Glutamatergic neuron (in vitro differentiated cells): ENCODE measurements around the gene BAG5. TPM values are rescaled to one million over a fixed set of nuclear protein-coding genes. Genes with fewer than 3 reads are reported as not detected.

Source experiments
- DNase-seq: peaks from one replicate; pipeline ENCODE4 v3.0.0; 2022
- H3K27ac Mint-ChIP-seq: one replicate; pipeline ENCODE4 v1.8.0; 2020; ENCODE audit warnings: mild to moderate bottlenecking, mixed read lengths, inconsistent platforms; ENCODE audit not compliant: unreplicated experiment
- H3K27me3 Mint-ChIP-seq: one replicate; pipeline ENCODE4 v1.8.0; 2020; ENCODE audit warnings: mild to moderate bottlenecking, moderate library complexity, mixed read lengths, inconsistent platforms; ENCODE audit not compliant: unreplicated experiment
- H3K36me3 Mint-ChIP-seq: one replicate; pipeline ENCODE4 v1.8.0; 2020; ENCODE audit warnings: mild to moderate bottlenecking, mixed read lengths, inconsistent platforms; ENCODE audit not compliant: unreplicated experiment
- H3K4me1 Mint-ChIP-seq: one replicate; pipeline ENCODE4 v1.8.0; 2020; ENCODE audit warnings: mild to moderate bottlenecking, low read depth, mixed read lengths, inconsistent platforms; ENCODE audit not compliant: unreplicated experiment
- H3K4me3 Mint-ChIP-seq: one replicate; pipeline ENCODE4 v1.8.0; 2020; ENCODE audit warnings: mild to moderate bottlenecking, mixed read lengths, inconsistent platforms; ENCODE audit not compliant: unreplicated experiment
- H3K9me3 Mint-ChIP-seq: one replicate; pipeline ENCODE4 v1.8.0; 2020; ENCODE audit warnings: mild to moderate bottlenecking, moderate library complexity, mixed read lengths, inconsistent platforms; ENCODE audit not compliant: unreplicated experiment
- total RNA-seq: library from RNA; stranded (reverse); fragmentation: NEBNext Ultra II Directional; extraction: Animal tissue kit (Norgen Biotek cat#: 25700); gene quantifications from one replicate; pipeline ENCODE4 v1.2.1, GENCODE V29; 2021; ENCODE audit not compliant: unreplicated experiment
- TF ChIP-seq, protein P1 (sequence below): fragments of 200-600 bp; sonication (generic); IDR thresholded peaks from one replicate; pipeline ENCODE4 v1.5.0; 2021; ENCODE audit not compliant: partially characterized antibody, unreplicated experiment

The BAG5 gene
- total RNA-seq, 1 donor from 2014 or later, result 34.4 TPM

DNA sequence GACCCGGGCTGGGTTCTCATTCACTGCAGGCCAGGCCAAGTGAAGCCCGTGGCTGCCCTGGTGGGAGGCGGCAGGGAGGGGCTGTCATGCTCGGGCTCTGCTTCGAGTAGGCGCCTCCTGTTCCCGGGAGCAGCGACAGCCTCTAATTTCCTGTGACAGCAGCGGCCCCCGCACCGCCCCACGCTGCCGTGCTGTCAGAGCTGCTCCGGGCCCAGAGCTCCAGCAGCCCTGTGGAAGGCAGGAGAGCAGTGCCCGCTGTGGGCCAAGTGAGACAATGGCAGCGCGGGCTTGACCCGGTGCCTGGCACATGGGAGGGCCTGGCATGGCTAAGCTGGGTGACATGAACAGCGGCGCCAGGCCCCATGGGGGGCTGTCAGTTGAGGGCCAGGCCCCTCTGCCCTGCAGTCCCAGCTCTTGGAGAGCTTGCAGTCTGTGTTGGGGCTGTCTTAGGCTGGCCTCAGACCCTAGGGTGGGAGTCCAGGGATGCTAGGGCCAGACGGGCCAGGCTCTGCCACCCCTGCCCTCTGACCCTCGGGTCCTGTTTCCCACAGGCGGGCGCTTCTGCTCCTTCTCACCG is 28.4 kb downstream of the BAG5 start:
- Mint-ChIP-seq H3K27ac (no peak overlapping the region), H3K9me3 (peaks cover 1% of the 10 kb centered on the region), H3K36me3 (no peaks in the 10 kb centered on the region), H3K4me3 (no peak overlapping the region), H3K27me3 (peaks cover 7% of the 10 kb centered on the region), H3K4me1 (peaks cover 4% of the 10 kb centered on the region)
- no peak for DNase-seq
- TF ChIP-seq, protein P1, sequence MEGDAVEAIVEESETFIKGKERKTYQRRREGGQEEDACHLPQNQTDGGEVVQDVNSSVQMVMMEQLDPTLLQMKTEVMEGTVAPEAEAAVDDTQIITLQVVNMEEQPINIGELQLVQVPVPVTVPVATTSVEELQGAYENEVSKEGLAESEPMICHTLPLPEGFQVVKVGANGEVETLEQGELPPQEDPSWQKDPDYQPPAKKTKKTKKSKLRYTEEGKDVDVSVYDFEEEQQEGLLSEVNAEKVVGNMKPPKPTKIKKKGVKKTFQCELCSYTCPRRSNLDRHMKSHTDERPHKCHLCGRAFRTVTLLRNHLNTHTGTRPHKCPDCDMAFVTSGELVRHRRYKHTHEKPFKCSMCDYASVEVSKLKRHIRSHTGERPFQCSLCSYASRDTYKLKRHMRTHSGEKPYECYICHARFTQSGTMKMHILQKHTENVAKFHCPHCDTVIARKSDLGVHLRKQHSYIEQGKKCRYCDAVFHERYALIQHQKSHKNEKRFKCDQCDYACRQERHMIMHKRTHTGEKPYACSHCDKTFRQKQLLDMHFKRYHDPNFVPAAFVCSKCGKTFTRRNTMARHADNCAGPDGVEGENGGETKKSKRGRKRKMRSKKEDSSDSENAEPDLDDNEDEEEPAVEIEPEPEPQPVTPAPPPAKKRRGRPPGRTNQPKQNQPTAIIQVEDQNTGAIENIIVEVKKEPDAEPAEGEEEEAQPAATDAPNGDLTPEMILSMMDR, result no peak

DNA sequence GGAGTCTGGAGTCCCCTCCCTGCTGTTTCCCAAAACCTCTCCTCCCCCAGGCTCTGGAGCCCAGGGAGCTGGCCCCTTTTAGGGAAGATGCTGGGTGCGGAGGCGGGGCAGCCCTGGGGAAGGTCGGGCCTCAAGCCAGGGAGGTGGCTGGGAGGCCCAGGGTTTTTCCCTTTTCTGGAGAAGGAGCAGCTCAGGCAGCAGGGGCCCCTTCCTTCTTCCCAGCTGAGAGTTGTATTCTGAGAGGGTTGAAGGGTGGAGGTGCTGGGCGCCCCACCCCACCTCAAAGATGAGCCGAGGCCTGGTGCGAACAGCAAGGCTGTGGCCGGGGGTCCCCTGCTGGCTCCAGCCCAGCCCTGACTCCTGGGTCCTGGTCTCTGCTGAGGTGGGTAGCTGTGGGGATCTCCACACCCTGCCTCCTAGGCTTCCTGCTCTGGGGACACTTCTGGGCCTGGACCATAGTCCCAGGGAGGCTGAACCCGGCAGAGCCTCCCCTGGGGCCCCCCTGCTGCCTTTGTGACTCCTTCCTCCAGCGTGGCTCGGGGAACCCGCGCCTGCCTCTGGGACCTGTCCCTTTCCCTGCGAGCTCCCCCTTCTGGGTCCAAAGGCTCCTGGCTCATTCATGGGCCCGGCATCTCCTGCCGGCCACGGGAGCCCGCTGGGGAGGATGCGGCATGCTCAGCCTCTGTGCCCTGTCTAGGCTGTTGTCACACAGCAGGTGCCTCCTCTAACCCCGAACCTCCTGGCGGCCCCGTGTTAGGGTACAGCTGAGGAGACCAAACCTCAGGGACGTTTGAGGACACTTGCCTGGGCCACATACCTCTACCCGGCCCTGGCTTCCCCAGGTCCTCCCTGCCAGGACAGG is 29.1 kb downstream of the BAG5 start:
- Mint-ChIP-seq H3K9me3 (peaks cover 4% of the 10 kb centered on the region), H3K4me3 (no peak overlapping the region)

DNA sequence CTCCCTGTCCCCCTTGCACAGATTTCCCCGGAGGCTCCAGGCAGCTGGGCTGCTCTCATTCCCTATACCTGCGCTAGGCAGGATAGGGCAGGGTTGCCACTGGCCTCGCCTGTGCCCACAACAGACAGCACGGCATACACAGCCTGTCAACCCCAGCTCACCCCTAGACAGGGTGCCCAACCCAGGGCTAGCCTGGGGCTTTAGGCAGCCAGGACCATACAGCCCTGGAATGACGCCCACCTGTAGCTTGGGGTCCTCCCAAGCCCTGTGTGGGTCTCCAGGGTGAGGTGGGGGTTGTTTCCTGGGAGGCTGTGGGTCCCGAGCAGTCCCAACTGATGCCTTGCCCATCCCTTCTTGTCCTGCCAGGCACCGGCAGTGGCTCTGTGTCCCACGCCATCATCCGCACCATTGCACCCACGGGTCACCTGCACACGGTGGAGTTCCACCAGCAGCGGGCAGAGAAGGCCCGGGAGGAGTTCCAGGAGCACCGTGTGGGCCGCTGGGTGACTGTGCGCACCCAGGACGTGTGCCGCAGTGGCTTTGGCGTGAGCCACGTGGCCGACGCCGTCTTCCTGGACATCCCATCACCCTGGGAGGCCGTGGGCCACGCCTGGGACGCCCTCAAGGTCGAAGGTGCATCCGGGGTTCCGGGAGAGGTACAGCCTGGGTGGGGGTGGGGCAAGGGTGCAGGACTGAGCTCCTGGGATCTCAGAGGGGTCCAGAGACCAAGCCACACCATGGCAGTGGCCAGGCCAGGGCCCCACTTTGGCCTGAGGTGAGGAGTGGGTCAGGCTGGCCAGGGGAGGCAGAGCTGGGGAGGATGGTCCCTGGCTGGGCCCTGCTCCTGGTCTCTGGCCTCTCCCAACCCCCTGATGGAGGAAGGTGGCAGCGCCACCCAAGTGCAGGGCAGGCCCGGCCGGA is 30.0 kb downstream of the BAG5 start:
- TF ChIP-seq, protein P1, result no peak
- Mint-ChIP-seq H3K36me3 (no peaks in the 10 kb centered on the region), H3K27me3 (peaks cover 10% of the 10 kb centered on the region), H3K4me1 (peaks cover 10% of the 10 kb centered on the region), H3K9me3 (peaks cover 4% of the 10 kb centered on the region), H3K27ac (no peak overlapping the region), H3K4me3 (no peak overlapping the region)
- no peak for DNase-seq

More for the DNA sequence above, 29.1 kb downstream of the BAG5 start:
- Mint-ChIP-seq H3K36me3 (no peaks in the 10 kb centered on the region), H3K27ac (no peak overlapping the region), H3K4me1 (peaks cover 5% of the 10 kb centered on the region), H3K27me3 (peaks cover 9% of the 10 kb centered on the region)
- TF ChIP-seq, protein P1, result no peak
- DNase-seq, result no peak

DNA sequence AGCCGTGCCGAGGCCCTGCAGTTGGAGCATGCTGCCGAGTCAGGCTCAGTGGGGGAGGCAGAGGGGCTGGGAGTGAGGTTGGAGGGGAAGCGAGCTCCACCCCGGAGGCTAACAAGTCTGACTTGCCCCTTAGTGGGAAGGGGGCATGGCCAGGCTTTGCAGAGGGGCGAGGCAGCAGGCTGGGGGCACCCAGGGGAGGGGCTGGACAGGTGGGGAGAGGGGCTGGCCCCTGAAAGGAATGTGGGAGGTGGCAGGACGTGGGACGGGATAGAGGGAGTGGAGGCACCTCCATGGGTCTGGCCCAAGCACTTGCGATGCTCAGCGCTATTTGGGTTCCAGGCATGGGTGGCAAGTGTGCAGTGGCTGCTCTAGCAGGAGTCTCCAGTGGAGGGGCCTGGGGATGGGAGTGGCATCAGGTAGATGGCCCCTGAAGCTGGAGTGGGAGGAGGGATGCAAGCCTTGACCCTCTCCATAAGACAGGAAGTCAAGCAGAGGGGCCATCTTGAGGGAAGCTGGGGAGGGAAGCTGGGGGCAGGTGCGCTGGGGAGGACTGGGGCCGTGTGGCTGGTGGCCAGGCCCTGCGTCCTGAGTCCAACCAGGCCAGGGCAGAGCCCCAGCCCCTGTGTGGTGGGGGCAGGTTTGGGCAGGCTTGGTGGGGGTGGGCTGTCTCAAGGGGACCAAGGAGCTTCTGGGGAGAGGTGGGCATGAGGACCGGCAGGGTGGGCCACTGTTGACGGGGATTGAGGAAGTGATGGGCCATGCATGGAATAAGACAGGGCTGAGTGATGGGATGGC is 30.8 kb downstream of the BAG5 start:
- peaks cover 12% of the 10 kb centered on the region for H3K4me1 Mint-ChIP-seq
- no peak overlapping the region for H3K27ac Mint-ChIP-seq
- peaks cover 13% of the 10 kb centered on the region for H3K27me3 Mint-ChIP-seq
- TF ChIP-seq, protein P1, result no peak
- no peaks in the 10 kb centered on the region for H3K36me3 Mint-ChIP-seq
- peaks cover 4% of the 10 kb centered on the region for H3K9me3 Mint-ChIP-seq
- no peak for DNase-seq
- H3K4me3 Mint-ChIP-seq, result no peak overlapping the region
